GM23338 (cell line): Measurements from ENCODE around the gene LNPEP. TPM values are rescaled to one million over a fixed set of nuclear protein-coding genes. Genes with fewer than 3 reads are reported as not detected.

ENCODE experiments used
- ATAC-seq: fragments of 200-7000 bp; cut with Tn5 transposase; 3 replicates; pipeline ENCODE4 v1.9.1; 2020
- DNase-seq: peaks from one replicate; pipeline ENCODE4 v3.0.0-alpha.2; 2015; ENCODE audit warnings: low spot score
- H2AFZ ChIP-seq: fragments of 200-600 bp; sonication (generic); 2 replicates; pipeline ENCODE4 v1.8.0; 2016; ENCODE audit warnings: antibody characterized with exemption, mild to moderate bottlenecking, moderate library complexity
- H3F3A ChIP-seq: fragments of 200-600 bp; sonication (generic); replicated peaks from 2 replicates; pipeline ENCODE4 v1.8.0; 2017; ENCODE audit warnings: antibody characterized with exemption, mixed run types, low read depth
- H3K27ac ChIP-seq: fragments of 200-600 bp; sonication (generic); 2 replicates; pipeline ENCODE4 v1.6.1; 2016; ENCODE audit warnings: low read depth
- H3K27me3 ChIP-seq: fragments of 200-600 bp; sonication (generic); 2 replicates; pipeline ENCODE4 v1.8.0; 2016; ENCODE audit warnings: mild to moderate bottlenecking, mixed run types, moderate library complexity; ENCODE audit not compliant: insufficient read depth
- H3K36me3 ChIP-seq: fragments of 200-600 bp; sonication (generic); 2 replicates; pipeline ENCODE4 v1.8.0; 2016; ENCODE audit warnings: mild to moderate bottlenecking; ENCODE audit not compliant: insufficient read depth
- H3K4me1 ChIP-seq: fragments of 200-600 bp; sonication (generic); 2 replicates; pipeline ENCODE4 v1.8.0; 2016; ENCODE audit warnings: mild to moderate bottlenecking, moderate library complexity; ENCODE audit not compliant: insufficient read depth
- H3K4me2 ChIP-seq: fragments of 200-600 bp; sonication (generic); 2 replicates; pipeline ENCODE4 v1.7.1; 2017; ENCODE audit warnings: mixed run types
- H3K4me3 ChIP-seq: fragments of 200-600 bp; sonication (generic); 2 replicates; pipeline ENCODE4 v1.6.1; 2016; ENCODE audit warnings: mixed run types
- H3K79me2 ChIP-seq: fragments of 200-600 bp; sonication (generic); replicated peaks from 2 replicates; pipeline ENCODE4 v1.8.0; 2017; ENCODE audit warnings: mild to moderate bottlenecking; ENCODE audit not compliant: insufficient read depth
- H3K9me2 ChIP-seq: fragments of 200-600 bp; sonication (generic); 2 replicates; pipeline ENCODE4 v1.8.0; 2017; ENCODE audit not compliant: insufficient read depth
- H4K20me1 ChIP-seq: fragments of 200-600 bp; sonication (generic); replicated peaks from 2 replicates; pipeline ENCODE4 v1.8.0; 2017; ENCODE audit warnings: mild to moderate bottlenecking; ENCODE audit not compliant: insufficient read depth
- H3K27ac Mint-ChIP-seq: 2 replicates; pipeline ENCODE4 v1.8.0; 2020; ENCODE audit warnings: inconsistent platforms, mild to moderate bottlenecking, moderate library complexity, mixed read lengths
- H3K27me3 Mint-ChIP-seq: 3 replicates; pipeline ENCODE4 v1.8.0; 2022; ENCODE audit warnings: low read depth, mild to moderate bottlenecking, moderate library complexity, mixed read lengths, inconsistent platforms; ENCODE audit not compliant: insufficient read depth, poor library complexity
- H3K36me3 Mint-ChIP-seq: 3 replicates; pipeline ENCODE4 v1.8.0; 2021; ENCODE audit warnings: low read depth, mild to moderate bottlenecking, inconsistent platforms, moderate library complexity, mixed read lengths
- H3K4me1 Mint-ChIP-seq: 3 replicates; pipeline ENCODE4 v1.8.0; 2020; ENCODE audit warnings: mild to moderate bottlenecking, inconsistent platforms, mixed read lengths
- H3K4me3 Mint-ChIP-seq: 3 replicates; pipeline ENCODE4 v1.8.0; 2021; ENCODE audit warnings: moderate library complexity, mild to moderate bottlenecking, inconsistent platforms, mixed read lengths
- H3K9me3 Mint-ChIP-seq: 3 replicates; pipeline ENCODE4 v1.8.0; 2020; ENCODE audit warnings: moderate library complexity, mild to moderate bottlenecking, inconsistent platforms, mixed read lengths
- CREB1 ChIP-seq: fragments of 250-450 bp; sonication (Bioruptor Pico); IDR thresholded peaks from 2 replicates; pipeline ENCODE4 v1.5.0; 2020; ENCODE audit warnings: low read depth, mild to moderate bottlenecking, moderate library complexity
- CTCF ChIP-seq, 2 experiments: fragments of 200-600 bp in 1 of 2; sonication (generic) in 1 of 2; conservative IDR thresholded peaks; 2 replicates each; pipeline versions ENCODE4 v1.5.1 to v1.6.1; 2016 to 2017; ENCODE audit warnings: antibody characterized with exemption in 2 of 2, low read depth in 2 of 2, mild to moderate bottlenecking in 2 of 2, moderate library complexity in 1 of 2
- EZH2 ChIP-seq: fragments of 200-600 bp; sonication (generic); IDR thresholded peaks from one replicate; pipeline ENCODE4 v1.8.0; 2017; ENCODE audit warnings: antibody characterized with exemption, mild to moderate bottlenecking, low read depth; ENCODE audit not compliant: unreplicated experiment
- EZH2phosphoT487 ChIP-seq: fragments of 200-600 bp; sonication (generic); IDR thresholded peaks from one replicate; pipeline ENCODE4 v1.8.1; 2018; ENCODE audit warnings: antibody characterized with exemption; ENCODE audit not compliant: unreplicated experiment
- NANOG ChIP-seq: IDR thresholded peaks from 2 replicates; pipeline ENCODE4 v1.6.1; 2016; ENCODE audit warnings: antibody characterized with exemption, borderline replicate concordance
- POLR2AphosphoS5 ChIP-seq: IDR thresholded peaks from 2 replicates; pipeline ENCODE4 v1.6.1; 2016; ENCODE audit warnings: antibody characterized with exemption, low read depth
- REST ChIP-seq: IDR thresholded peaks from one replicate; pipeline ENCODE4 v1.6.1; 2018; ENCODE audit warnings: antibody characterized with exemption; ENCODE audit not compliant: unreplicated experiment
- STAT1 ChIP-seq: IDR thresholded peaks from one replicate; pipeline ENCODE4 v1.6.1; 2016; ENCODE audit warnings: antibody characterized with exemption; ENCODE audit not compliant: unreplicated experiment
- ZNF114 ChIP-seq: fragments of 250-450 bp; sonication (Bioruptor Pico); IDR thresholded peaks from 2 replicates; pipeline ENCODE4 v1.5.0; 2020; ENCODE audit warnings: mild to moderate bottlenecking, moderate library complexity
- ZNF331 ChIP-seq: fragments of 250-450 bp; sonication (Bioruptor Pico); IDR thresholded peaks from 2 replicates; pipeline ENCODE4 v1.5.0; 2020; ENCODE audit warnings: low read depth, mild to moderate bottlenecking, moderate library complexity
- polyA plus RNA-seq: library from polyadenylated mRNA; unstranded; fragments of >200 nt; fragmentation: Nextera tagmentation; extraction: Ambion mirVana; gene quantifications from 2 replicates; pipeline ENCODE4 v1.2.1, GENCODE V29; 2016
- total RNA-seq: library from RNA; depleted of rRNA; stranded (reverse); fragments of >200 nt; shearing (Covaris generic); gene quantifications from 2 replicates; pipeline ENCODE4 v1.2.3, GENCODE V29; 2014
- TF ChIP-seq, protein P1 (sequence below): fragments of 250-450 bp; sonication (Bioruptor Pico); IDR thresholded peaks from 2 replicates; pipeline ENCODE4 v1.5.0; 2020; ENCODE audit warnings: mild to moderate bottlenecking, moderate library complexity

Gene LNPEP
- total and polyA plus RNA-seq, 2 experiments from 2014 or later, result 1.2 to 8.3 TPM

GRCh38 chr5:96913233-96913632, 22.6 kb upstream of the LNPEP start (continued):
- TF ChIP-seq REST (no peak), NANOG (no peak), ZNF331 (CRISPR knock-in tag) (no peak)

GRCh38 chr5:96919754-96920197, 16.1 kb upstream of the LNPEP start:
- no peaks in the 10 kb centered on the region for H3K27me3 ChIP-seq
- H2AFZ ChIP-seq, result no peak overlapping the region
- peaks cover 2% of the 10 kb centered on the region for H3K27me3 Mint-ChIP-seq
- DNase-seq (no peak), ATAC-seq (no peak)
- no peaks in the 10 kb centered on the region for H3K9me2 ChIP-seq
- H3K27ac Mint-ChIP-seq, result no peak overlapping the region
- H3F3A ChIP-seq, result no peaks in the 10 kb centered on the region
- H3K79me2 ChIP-seq, result no peaks in the 10 kb centered on the region
- H3K4me1 ChIP-seq, result no peaks in the 10 kb centered on the region
- H3K36me3 ChIP-seq, result no peaks in the 10 kb centered on the region
- H3K4me3 ChIP-seq, result no peak overlapping the region
- no peaks in the 10 kb centered on the region for H4K20me1 ChIP-seq
- no peak overlapping the region for H3K4me3 Mint-ChIP-seq
- H3K4me2 ChIP-seq, result no peak overlapping the region
- H3K9me3 Mint-ChIP-seq, result no peaks in the 10 kb centered on the region
- no peak overlapping the region for H3K27ac ChIP-seq
- H3K36me3 Mint-ChIP-seq, result no peaks in the 10 kb centered on the region; the same call in 2 of the 3 replicates
- H3K4me1 Mint-ChIP-seq, result peaks cover 7% of the 10 kb centered on the region; the same call in 2 of the 3 replicates
- no peak for TF ChIP-seq CTCF (conservative IDR thresholded peaks at IDR 0.05; ENCODE audit: low read depth in 2 of 2)
- TF ChIP-seq REST, result no peak
- no peak for TF ChIP-seq CREB1 (CRISPR knock-in tag)
- no peak for TF ChIP-seq STAT1
- no peak for TF ChIP-seq POLR2AphosphoS5
- no peak for TF ChIP-seq ZNF114 (CRISPR knock-in tag)
- no peak for TF ChIP-seq EZH2
- no peak for TF ChIP-seq EZH2phosphoT487
- TF ChIP-seq, protein P1, sequence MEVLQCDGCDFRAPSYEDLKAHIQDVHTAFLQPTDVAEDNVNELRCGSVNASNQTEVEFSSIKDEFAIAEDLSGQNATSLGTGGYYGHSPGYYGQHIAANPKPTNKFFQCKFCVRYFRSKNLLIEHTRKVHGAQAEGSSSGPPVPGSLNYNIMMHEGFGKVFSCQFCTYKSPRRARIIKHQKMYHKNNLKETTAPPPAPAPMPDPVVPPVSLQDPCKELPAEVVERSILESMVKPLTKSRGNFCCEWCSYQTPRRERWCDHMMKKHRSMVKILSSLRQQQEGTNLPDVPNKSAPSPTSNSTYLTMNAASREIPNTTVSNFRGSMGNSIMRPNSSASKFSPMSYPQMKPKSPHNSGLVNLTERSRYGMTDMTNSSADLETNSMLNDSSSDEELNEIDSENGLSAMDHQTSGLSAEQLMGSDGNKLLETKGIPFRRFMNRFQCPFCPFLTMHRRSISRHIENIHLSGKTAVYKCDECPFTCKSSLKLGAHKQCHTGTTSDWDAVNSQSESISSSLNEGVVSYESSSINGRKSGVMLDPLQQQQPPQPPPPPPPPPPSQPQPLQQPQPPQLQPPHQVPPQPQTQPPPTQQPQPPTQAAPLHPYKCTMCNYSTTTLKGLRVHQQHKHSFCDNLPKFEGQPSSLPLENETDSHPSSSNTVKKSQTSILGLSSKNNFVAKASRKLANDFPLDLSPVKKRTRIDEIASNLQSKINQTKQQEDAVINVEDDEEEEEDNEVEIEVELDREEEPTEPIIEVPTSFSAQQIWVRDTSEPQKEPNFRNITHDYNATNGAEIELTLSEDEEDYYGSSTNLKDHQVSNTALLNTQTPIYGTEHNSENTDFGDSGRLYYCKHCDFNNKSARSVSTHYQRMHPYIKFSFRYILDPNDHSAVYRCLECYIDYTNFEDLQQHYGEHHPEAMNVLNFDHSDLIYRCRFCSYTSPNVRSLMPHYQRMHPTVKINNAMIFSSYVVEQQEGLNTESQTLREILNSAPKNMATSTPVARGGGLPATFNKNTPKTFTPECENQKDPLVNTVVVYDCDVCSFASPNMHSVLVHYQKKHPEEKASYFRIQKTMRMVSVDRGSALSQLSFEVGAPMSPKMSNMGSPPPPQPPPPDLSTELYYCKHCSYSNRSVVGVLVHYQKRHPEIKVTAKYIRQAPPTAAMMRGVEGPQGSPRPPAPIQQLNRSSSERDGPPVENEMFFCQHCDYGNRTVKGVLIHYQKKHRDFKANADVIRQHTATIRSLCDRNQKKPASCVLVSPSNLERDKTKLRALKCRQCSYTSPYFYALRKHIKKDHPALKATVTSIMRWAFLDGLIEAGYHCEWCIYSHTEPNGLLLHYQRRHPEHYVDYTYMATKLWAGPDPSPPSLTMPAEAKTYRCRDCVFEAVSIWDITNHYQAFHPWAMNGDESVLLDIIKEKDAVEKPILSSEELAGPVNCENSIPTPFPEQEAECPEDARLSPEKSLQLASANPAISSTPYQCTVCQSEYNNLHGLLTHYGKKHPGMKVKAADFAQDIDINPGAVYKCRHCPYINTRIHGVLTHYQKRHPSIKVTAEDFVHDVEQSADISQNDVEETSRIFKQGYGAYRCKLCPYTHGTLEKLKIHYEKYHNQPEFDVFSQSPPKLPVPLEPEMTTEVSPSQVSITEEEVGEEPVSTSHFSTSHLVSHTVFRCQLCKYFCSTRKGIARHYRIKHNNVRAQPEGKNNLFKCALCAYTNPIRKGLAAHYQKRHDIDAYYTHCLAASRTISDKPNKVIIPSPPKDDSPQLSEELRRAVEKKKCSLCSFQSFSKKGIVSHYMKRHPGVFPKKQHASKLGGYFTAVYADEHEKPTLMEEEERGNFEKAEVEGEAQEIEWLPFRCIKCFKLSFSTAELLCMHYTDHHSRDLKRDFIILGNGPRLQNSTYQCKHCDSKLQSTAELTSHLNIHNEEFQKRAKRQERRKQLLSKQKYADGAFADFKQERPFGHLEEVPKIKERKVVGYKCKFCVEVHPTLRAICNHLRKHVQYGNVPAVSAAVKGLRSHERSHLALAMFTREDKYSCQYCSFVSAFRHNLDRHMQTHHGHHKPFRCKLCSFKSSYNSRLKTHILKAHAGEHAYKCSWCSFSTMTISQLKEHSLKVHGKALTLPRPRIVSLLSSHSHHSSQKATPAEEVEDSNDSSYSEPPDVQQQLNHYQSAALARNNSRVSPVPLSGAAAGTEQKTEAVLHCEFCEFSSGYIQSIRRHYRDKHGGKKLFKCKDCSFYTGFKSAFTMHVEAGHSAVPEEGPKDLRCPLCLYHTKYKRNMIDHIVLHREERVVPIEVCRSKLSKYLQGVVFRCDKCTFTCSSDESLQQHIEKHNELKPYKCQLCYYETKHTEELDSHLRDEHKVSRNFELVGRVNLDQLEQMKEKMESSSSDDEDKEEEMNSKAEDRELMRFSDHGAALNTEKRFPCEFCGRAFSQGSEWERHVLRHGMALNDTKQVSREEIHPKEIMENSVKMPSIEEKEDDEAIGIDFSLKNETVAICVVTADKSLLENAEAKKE, result no peak
